ENCODE measurements around the gene STPG1. TPM values are rescaled to one million over a fixed set of nuclear protein-coding genes. Genes with fewer than 3 reads are reported as not detected.

STPG1 gene
- total RNA-seq, 1 donor from 2014 or later = 9.2 TPM

GRCh38 chr1:24338447-24338846 lies 75.1 kb downstream of the STPG1 start:
- Mint-ChIP-seq H3K36me3 (ENCODE audit: low read depth, unreplicated experiment) (peaks cover 9% of the 10 kb centered on the region), H3K27me3 (ENCODE audit: low read depth, unreplicated experiment) (peaks cover 46% of the 10 kb centered on the region), H3K27ac (ENCODE audit: unreplicated experiment) (no peak overlapping the region), H3K9me3 (ENCODE audit: unreplicated experiment) (peaks cover 4% of the 10 kb centered on the region), H3K4me3 (ENCODE audit: unreplicated experiment) (no peak overlapping the region), H3K4me1 (ENCODE audit: low read depth, unreplicated experiment) (peaks cover 6% of the 10 kb centered on the region)
- no peak for FAIRE-seq
- H2AFZ ChIP-seq (ENCODE audit: low read depth, low read length) = no peak overlapping the region
- H3K4me3 ChIP-seq (ENCODE audit: insufficient read depth, low read depth, low read length) = no peak overlapping the region
- no peak for DNase-seq (ENCODE audit: low read depth)
- H3K27me3 ChIP-seq (ENCODE audit: insufficient read depth, low read length) = peaks cover 4% of the 10 kb centered on the region
- no peak for TF ChIP-seq EZH2 (IDR thresholded peaks at IDR 0.05; ENCODE audit: insufficient read depth, low read length)
- no peak for TF ChIP-seq CTCF (IDR thresholded peaks at IDR 0.05; ENCODE audit: insufficient read depth, low read depth, low read length)
- no peaks in the 10 kb centered on the region for H3K79me2 ChIP-seq (ENCODE audit: insufficient read depth, low read length)
- no peaks in the 10 kb centered on the region for H3K9me3 ChIP-seq (ENCODE audit: insufficient read depth, low read depth, low read length)
- H3K4me2 ChIP-seq (ENCODE audit: low read length) = no peak overlapping the region
- peaks cover 2% of the 10 kb centered on the region for H3K4me1 ChIP-seq (ENCODE audit: insufficient read depth, low read length)
- H4K20me1 ChIP-seq (ENCODE audit: insufficient read depth, low read length) = no peaks in the 10 kb centered on the region
- no peak overlapping the region for H3K27ac ChIP-seq (ENCODE audit: low read depth, low read length)
- no peak overlapping the region for H3K9ac ChIP-seq (ENCODE audit: low read length)
- no peaks in the 10 kb centered on the region for H3K36me3 ChIP-seq (ENCODE audit: insufficient read depth, low read length)

GRCh38 chr1:24337455-24337854 lies 76.1 kb downstream of the STPG1 start:
- no peak for TF ChIP-seq EZH2 (IDR thresholded peaks at IDR 0.05; ENCODE audit: insufficient read depth, low read length)
- no peak for TF ChIP-seq CTCF (IDR thresholded peaks at IDR 0.05; ENCODE audit: insufficient read depth, low read depth, low read length)
- H3K27me3 Mint-ChIP-seq (ENCODE audit: low read depth, unreplicated experiment) = peaks cover 43% of the 10 kb centered on the region
- no peak for DNase-seq (ENCODE audit: low read depth)
- no peak overlapping the region for H2AFZ ChIP-seq (ENCODE audit: low read depth, low read length)
- H3K36me3 ChIP-seq (ENCODE audit: insufficient read depth, low read length) = no peaks in the 10 kb centered on the region
- no peak overlapping the region for H3K4me2 ChIP-seq (ENCODE audit: low read length)
- peaks cover 2% of the 10 kb centered on the region for H3K4me1 ChIP-seq (ENCODE audit: insufficient read depth, low read length)
- H3K9me3 Mint-ChIP-seq (ENCODE audit: unreplicated experiment) = peaks cover 4% of the 10 kb centered on the region
- H3K27me3 ChIP-seq (ENCODE audit: insufficient read depth, low read length) = peaks cover 5% of the 10 kb centered on the region
- no peaks in the 10 kb centered on the region for H3K79me2 ChIP-seq (ENCODE audit: insufficient read depth, low read length)
- no peak overlapping the region for H3K27ac ChIP-seq (ENCODE audit: low read depth, low read length)
- no peak overlapping the region for H3K9ac ChIP-seq (ENCODE audit: low read length)
- H3K9me3 ChIP-seq (ENCODE audit: insufficient read depth, low read depth, low read length) = no peaks in the 10 kb centered on the region
- no peaks in the 10 kb centered on the region for H4K20me1 ChIP-seq (ENCODE audit: insufficient read depth, low read length)
- H3K36me3 Mint-ChIP-seq (ENCODE audit: low read depth, unreplicated experiment) = peaks cover 9% of the 10 kb centered on the region
- H3K4me3 Mint-ChIP-seq (ENCODE audit: unreplicated experiment) = no peak overlapping the region
- FAIRE-seq = no peak
- H3K27ac Mint-ChIP-seq (ENCODE audit: unreplicated experiment) = no peak overlapping the region
- H3K4me3 ChIP-seq (ENCODE audit: insufficient read depth, low read depth, low read length) = no peak overlapping the region
- peaks cover 6% of the 10 kb centered on the region for H3K4me1 Mint-ChIP-seq (ENCODE audit: low read depth, unreplicated experiment)

GRCh38 chr1:24336075-24336474 lies 77.5 kb downstream of the STPG1 start:
- Mint-ChIP-seq H3K4me1 (ENCODE audit: low read depth, unreplicated experiment) (peaks cover 6% of the 10 kb centered on the region), H3K4me3 (ENCODE audit: unreplicated experiment) (no peak overlapping the region), H3K27me3 (ENCODE audit: low read depth, unreplicated experiment) (peaks cover 40% of the 10 kb centered on the region), H3K36me3 (ENCODE audit: low read depth, unreplicated experiment) (peaks cover 12% of the 10 kb centered on the region), H3K9me3 (ENCODE audit: unreplicated experiment) (peaks cover 2% of the 10 kb centered on the region), H3K27ac (ENCODE audit: unreplicated experiment) (no peak overlapping the region)
- H3K79me2 ChIP-seq (ENCODE audit: insufficient read depth, low read length) = no peaks in the 10 kb centered on the region
- no peak overlapping the region for H2AFZ ChIP-seq (ENCODE audit: low read depth, low read length)
- FAIRE-seq (no peak), DNase-seq (ENCODE audit: low read depth) (no peak)
- H3K27me3 ChIP-seq (ENCODE audit: insufficient read depth, low read length) = peaks cover 5% of the 10 kb centered on the region
- TF ChIP-seq EZH2 (IDR thresholded peaks at IDR 0.05; ENCODE audit: insufficient read depth, low read length) (no peak), CTCF (IDR thresholded peaks at IDR 0.05; ENCODE audit: insufficient read depth, low read depth, low read length) (no peak)
- H3K4me2 ChIP-seq (ENCODE audit: low read length) = no peak overlapping the region
- H3K27ac ChIP-seq (ENCODE audit: low read depth, low read length) = no peak overlapping the region
- H3K36me3 ChIP-seq (ENCODE audit: insufficient read depth, low read length) = no peaks in the 10 kb centered on the region
- H4K20me1 ChIP-seq (ENCODE audit: insufficient read depth, low read length) = no peaks in the 10 kb centered on the region
- peaks cover 1% of the 10 kb centered on the region for H3K4me1 ChIP-seq (ENCODE audit: insufficient read depth, low read length)
- no peaks in the 10 kb centered on the region for H3K9me3 ChIP-seq (ENCODE audit: insufficient read depth, low read depth, low read length)
- H3K9ac ChIP-seq (ENCODE audit: low read length) = no peak overlapping the region
- no peak overlapping the region for H3K4me3 ChIP-seq (ENCODE audit: insufficient read depth, low read depth, low read length)

Data from astrocyte (in vitro differentiated cells and primary cell).